HTERT RPE-1 (cell line): ENCODE data around the gene PRRG1.
"Not testable (repeated sequence)": the region's sequence is repeated elsewhere in the genome, so short reads cannot be mapped to it uniquely, and the experiment has no call there.

Source experiments
- in situ Hi-C: fragments of 300-500 bp; cut with MboI; formaldehyde crosslinking; loops from 4 replicates; pipeline ENCODE4 v1.14.3; 2020; ENCODE audit warnings: low sequenced_read_pairs

Gene PRRG1

GRCh38 chrX:37378404-37378803 is 29.2 kb downstream of the PRRG1 start:
- in situ Hi-C loops: no loop called here

- in situ Hi-C loops: no loop called here
Observed at GRCh38 chrX:37378830-37379229, 29.7 kb downstream of the PRRG1 start.

GRCh38 chrX:37380256-37380655 is 31.1 kb downstream of the PRRG1 start:
- in situ Hi-C loops: no loop called here

- in situ Hi-C loops: no loop called here
Observed at GRCh38 chrX:37380924-37381323, 31.8 kb downstream of the PRRG1 start.

GRCh38 chrX:37383313-37383712 is 34.1 kb downstream of the PRRG1 start:
- in situ Hi-C loops: no loop called here

GRCh38 chrX:37388413-37388812 is 39.2 kb downstream of the PRRG1 start:
- in situ Hi-C loops: no loop called here

- in situ Hi-C loops: no loop called here
Observed at GRCh38 chrX:37405956-37406355, 56.8 kb downstream of the PRRG1 start.

GRCh38 chrX:37407736-37408135 is 58.6 kb downstream of the PRRG1 start:
- in situ Hi-C loops: no loop called here

GRCh38 chrX:37409278-37409677 is 60.1 kb downstream of the PRRG1 start:
- in situ Hi-C loops: no loop called here

- in situ Hi-C loops: no loop called here
Observed at GRCh38 chrX:37420185-37420584, 71.0 kb downstream of the PRRG1 start.

- in situ Hi-C loops: no loop called here
Observed at GRCh38 chrX:37420756-37421155, 71.6 kb downstream of the PRRG1 start.

GRCh38 chrX:37424000-37424429 is 74.9 kb downstream of the PRRG1 start:
- in situ Hi-C loops: no loop called here

- in situ Hi-C loops: no loop called here
Observed at GRCh38 chrX:37425370-37425769, 76.2 kb downstream of the PRRG1 start.

- in situ Hi-C loops: not testable (repeated sequence)
Observed at GRCh38 chrX:37428962-37429361, 79.8 kb downstream of the PRRG1 start.

GRCh38 chrX:37434362-37434761 is 85.2 kb downstream of the PRRG1 start:
- in situ Hi-C loops: no loop called here

- in situ Hi-C loops: no loop called here
Observed at GRCh38 chrX:37437160-37437559, 88.0 kb downstream of the PRRG1 start.

- in situ Hi-C loops: no loop called here
Observed at GRCh38 chrX:37441377-37441776, 92.2 kb downstream of the PRRG1 start.

GRCh38 chrX:37445182-37445581 is 96.0 kb downstream of the PRRG1 start:
- in situ Hi-C loops: no loop called here

GRCh38 chrX:37453821-37454220 is 104.7 kb downstream of the PRRG1 start:
- in situ Hi-C loops: no loop called here

GRCh38 chrX:37454537-37455285 is 105.5 kb downstream of the PRRG1 start:
- in situ Hi-C loops: no loop called here

GRCh38 chrX:37455381-37455780 is 106.2 kb downstream of the PRRG1 start:
- in situ Hi-C loops: no loop called here

- in situ Hi-C loops: not testable (repeated sequence)
Observed at GRCh38 chrX:37460285-37460684, 111.1 kb downstream of the PRRG1 start.

- in situ Hi-C loops: no loop called here
Observed at GRCh38 chrX:37462346-37462745, 113.2 kb downstream of the PRRG1 start.
